ENCODE measurements around the gene SEC23B. TPM values are rescaled to one million over a fixed set of nuclear protein-coding genes. Genes with fewer than 3 reads are reported as not detected.

Gene SEC23B
- polyA plus RNA-seq, 1 donor (not counting 4 experiments of a cell fraction or from before 2014, with no cell fraction given) = 102 TPM

GRCh38 chr20:18533978-18534644 is 26.4 kb downstream of the SEC23B start:
- Histone ChIP-seq H3K9me3 (ENCODE audit: control insufficient read depth, low read depth, low read length) (no peaks in the 10 kb centered on the region), H3K36me3 (ENCODE audit: control insufficient read depth in 2 of 2, extremely low read depth in 1 of 2, insufficient read depth in 2 of 2, low read length in 2 of 2) (peaks cover 26 to 45% of the 10 kb centered on the region in 2 experiments), H3K9me1 (ENCODE audit: control insufficient read depth, extremely low read depth, insufficient read depth, low read length) (no peaks in the 10 kb centered on the region), H3K4me1 (ENCODE audit: control insufficient read depth, extremely low read depth, insufficient read depth, low read length) (no peaks in the 10 kb centered on the region), H3K27ac (ENCODE audit: control insufficient read depth, insufficient read depth, low read length) (no peak overlapping the region), H3K9ac (ENCODE audit: control insufficient read depth, extremely low read depth, insufficient read depth, low read length) (no peak overlapping the region), H3K27me3 (ENCODE audit: control insufficient read depth, extremely low read depth, insufficient read depth, low read length) (no peaks in the 10 kb centered on the region), H3K4me3 (ENCODE audit: control insufficient read depth in 2 of 3, extremely low read depth in 1 of 3, insufficient read depth in 2 of 3, low read depth in 1 of 3, low read length in 3 of 3) (no peak overlapping the region), H4K20me1 (ENCODE audit: control insufficient read depth, extremely low read depth, insufficient read depth, low read length) (no peaks in the 10 kb centered on the region), H3K4me2 (ENCODE audit: control insufficient read depth, extremely low read depth, insufficient read depth, low read depth, low read length) (no peak overlapping the region), H2AFZ (ENCODE audit: control insufficient read depth, low read length) (no peak overlapping the region), H3K79me2 (ENCODE audit: control insufficient read depth, insufficient read depth, low read length) (peaks cover 1% of the 10 kb centered on the region)
- no peak for DNase-seq (ENCODE audit: low read depth, low spot score)
- FAIRE-seq = no peak
- dilution Hi-C loops (cut with MboI; ENCODE audit: extremely low pct_ligation_motif_present, low sequenced_read_pairs) = no loop called here
- TF ChIP-seq CTCF (optimal IDR thresholded peaks at IDR 0.05 in 1 of 3, IDR thresholded peaks at IDR 0.05 in 1 of 3, conservative IDR thresholded peaks at IDR 0.05 in 1 of 3; ENCODE audit: extremely low read depth in 1 of 3, insufficient read depth in 2 of 3, low read length in 3 of 3) = no peak
- TF ChIP-seq EZH2 (IDR thresholded peaks at IDR 0.05; ENCODE audit: low read length) = no peak

- Histone ChIP-seq H3K27ac (ENCODE audit: control insufficient read depth, insufficient read depth, low read length) (no peak overlapping the region), H3K4me2 (ENCODE audit: control insufficient read depth, extremely low read depth, insufficient read depth, low read depth, low read length) (no peak overlapping the region), H3K4me1 (ENCODE audit: control insufficient read depth, extremely low read depth, insufficient read depth, low read length) (peaks cover 13% of the 10 kb centered on the region), H3K9ac (ENCODE audit: control insufficient read depth, extremely low read depth, insufficient read depth, low read length) (no peak overlapping the region), H3K4me3 (ENCODE audit: control insufficient read depth in 2 of 3, extremely low read depth in 1 of 3, insufficient read depth in 2 of 3, low read depth in 1 of 3, low read length in 3 of 3) (no peak overlapping the region), H4K20me1 (ENCODE audit: control insufficient read depth, extremely low read depth, insufficient read depth, low read length) (no peaks in the 10 kb centered on the region), H3K9me3 (ENCODE audit: control insufficient read depth, low read depth, low read length) (no peaks in the 10 kb centered on the region), H2AFZ (ENCODE audit: control insufficient read depth, low read length) (no peak overlapping the region), H3K9me1 (ENCODE audit: control insufficient read depth, extremely low read depth, insufficient read depth, low read length) (no peaks in the 10 kb centered on the region), H3K27me3 (ENCODE audit: control insufficient read depth, extremely low read depth, insufficient read depth, low read length) (no peaks in the 10 kb centered on the region), H3K36me3 (ENCODE audit: control insufficient read depth in 2 of 2, extremely low read depth in 1 of 2, insufficient read depth in 2 of 2, low read length in 2 of 2) (peaks cover 13 to 35% of the 10 kb centered on the region in 2 experiments), H3K79me2 (ENCODE audit: control insufficient read depth, insufficient read depth, low read length) (no peaks in the 10 kb centered on the region)
- TF ChIP-seq CTCF (optimal IDR thresholded peaks at IDR 0.05 in 1 of 3, IDR thresholded peaks at IDR 0.05 in 1 of 3, conservative IDR thresholded peaks at IDR 0.05 in 1 of 3; ENCODE audit: extremely low read depth in 1 of 3, insufficient read depth in 2 of 3, low read length in 3 of 3) = no peak
- TF ChIP-seq EZH2 (IDR thresholded peaks at IDR 0.05; ENCODE audit: low read length) = no peak
- DNase-seq (ENCODE audit: low read depth, low spot score) = no peak
- FAIRE-seq = no peak
- dilution Hi-C loops (cut with MboI; ENCODE audit: extremely low pct_ligation_motif_present, low sequenced_read_pairs) = no loop called here
Observed at GRCh38 chr20:18537651-18538050, 29.9 kb downstream of the SEC23B start.

Measured in keratinocyte (primary cell).